GM12878 (cell line): ENCODE measurements around the gene TRPV5. TPM values are rescaled to one million over a fixed set of nuclear protein-coding genes. Genes with fewer than 3 reads are reported as not detected.

Experiments
- ATAC-seq: fragments of 200-7000 bp; cut with Tn5 transposase; 3 replicates; pipeline ENCODE4 v1.9.1; 2020; ENCODE audit warnings: mild to moderate bottlenecking, moderate library complexity
- BruUV-seq: library from RNA; stranded (reverse); fragments of 400-500 nt; replicated peaks from 2 replicates; lab custom pipeline; 2021; lab: Mats Ljungman, UMichigan
- CTCF ChIA-PET: fragments of 300-600 bp; sonication (Branson Sonifier 250); formaldehyde crosslinking; extraction: SDS; loops from one replicate; lab custom pipeline; 2021; ENCODE audit warnings: inconsistent platforms; lab: Yijun Ruan, JAX
- POLR2A ChIA-PET: fragments of 350-600 bp; formaldehyde crosslinking; extraction: SDS; loops from one replicate; lab custom pipeline; 2021; ENCODE audit warnings: inconsistent platforms; lab: Charles Lee
- RAD21 ChIA-PET: fragments of 300-600 bp; sonication (Branson Sonifier 250); formaldehyde crosslinking; loops from one replicate; lab custom pipeline; 2023; ENCODE audit warnings: antibody characterized with exemption; ENCODE audit not compliant: unreplicated experiment; lab: Charles Lee
- SMC1A ChIA-PET: fragments of 300-600 bp; sonication (Branson Sonifier 250); formaldehyde crosslinking; loops from one replicate; lab custom pipeline; 2023; ENCODE audit not compliant: unreplicated experiment, uncharacterized antibody; lab: Charles Lee
- DNase-seq: peaks from one replicate; pipeline ENCODE4 v3.0.0-alpha.2; 2011; ENCODE audit warnings: low read depth, low spot score
- FAIRE-seq: peaks from 3 replicates; lab custom pipeline; 2011; peaks lifted over from hg19 to GRCh38; lab: Jason Lieb, UNC
- H2AFZ ChIP-seq: 2 replicates; pipeline ENCODE4 v1.6.0; 2011; ENCODE audit warnings: low read depth, low read length, control low read depth; ENCODE audit not compliant: control insufficient read depth
- H3K27ac ChIP-seq: 2 replicates; pipeline ENCODE4 v1.5.1; 2011; ENCODE audit warnings: control low read depth; ENCODE audit not compliant: control insufficient read depth, insufficient read depth
- H3K27me3 ChIP-seq, 2 experiments: replicated peaks in 1 of 2; 2 replicates each; pipeline versions ENCODE4 v1.6.0 to v1.6.1; 2011; ENCODE audit warnings: low read length in 1 of 2; ENCODE audit not compliant: control insufficient read depth in 2 of 2, insufficient read depth in 2 of 2
- H3K36me3 ChIP-seq, 2 experiments: 2 replicates each; pipeline ENCODE4 v1.5.1; 2011; ENCODE audit warnings: low read length in 1 of 2; ENCODE audit not compliant: control insufficient read depth in 2 of 2, insufficient read depth in 2 of 2
- H3K4me1 ChIP-seq: 2 replicates; pipeline ENCODE4 v1.6.1; 2011; ENCODE audit warnings: mild to moderate bottlenecking, low read length, moderate library complexity, mixed read lengths; ENCODE audit not compliant: control insufficient read depth, insufficient read depth
- H3K4me2 ChIP-seq: 2 replicates; pipeline ENCODE4 v1.6.0; 2011; ENCODE audit warnings: control low read depth; ENCODE audit not compliant: control insufficient read depth, insufficient read depth
- H3K4me3 ChIP-seq: fragments of 200-600 bp; sonication (generic); 2 replicates; pipeline ENCODE4 v1.5.1; 2016
- H3K79me2 ChIP-seq: 2 replicates; pipeline ENCODE4 v1.6.0; 2011; ENCODE audit warnings: low read length; ENCODE audit not compliant: control insufficient read depth, insufficient read depth
- H3K9ac ChIP-seq: 2 replicates; pipeline ENCODE4 v1.8.0; 2011; ENCODE audit warnings: low read length, control low read depth, mixed read lengths; ENCODE audit not compliant: control insufficient read depth, insufficient read depth
- H3K9me3 ChIP-seq: replicated peaks from 3 replicates; pipeline ENCODE4 v1.5.1; 2011; ENCODE audit warnings: mild to moderate bottlenecking, low read length; ENCODE audit not compliant: control insufficient read depth, insufficient read depth
- H4K20me1 ChIP-seq: 2 replicates; pipeline ENCODE4 v1.6.0; 2011; ENCODE audit not compliant: control insufficient read depth, insufficient read depth
- GABPA ChIP-seq: IDR thresholded peaks from 2 replicates; pipeline ENCODE4 v1.6.1; 2014; ENCODE audit warnings: antibody characterized with exemption, low read depth, mild to moderate bottlenecking, inconsistent platforms
- HSF1 ChIP-seq: fragments of 150-350 bp; IDR thresholded peaks from 2 replicates; pipeline ENCODE4 v1.6.1; 2014; ENCODE audit warnings: mild to moderate bottlenecking, low read depth, low read length
- IKZF1 ChIP-seq: fragments of 450-650 bp; conservative IDR thresholded peaks from 2 replicates; pipeline ENCODE4 v1.6.1; 2017; ENCODE audit warnings: antibody characterized with exemption, mild to moderate bottlenecking
- IRF5 ChIP-seq: fragments of 450-650 bp; IDR thresholded peaks from 2 replicates; pipeline ENCODE4 v1.6.1; 2017; ENCODE audit warnings: borderline replicate concordance
- KAT2A ChIP-seq: conservative IDR thresholded peaks from 2 replicates; pipeline ENCODE4 v1.6.1; 2011; ENCODE audit warnings: low read depth, low read length; ENCODE audit not compliant: control insufficient read depth
- MAX ChIP-seq: IDR thresholded peaks from 2 replicates; pipeline ENCODE4 v1.6.1; 2012; ENCODE audit warnings: low read depth, low read length, improper control_type of control experiment
- MYB ChIP-seq: fragments of 150-350 bp; IDR thresholded peaks from 2 replicates; pipeline ENCODE4 v1.6.1; 2014; ENCODE audit warnings: mild to moderate bottlenecking, low read depth, low read length, borderline replicate concordance
- NFIC ChIP-seq: IDR thresholded peaks from 2 replicates; pipeline ENCODE4 v1.6.1; 2012; ENCODE audit warnings: low read depth, mild to moderate bottlenecking, inconsistent platforms, low read length, moderate library complexity
- NR2F1 ChIP-seq: fragments of 450-650 bp; conservative IDR thresholded peaks from 2 replicates; pipeline ENCODE4 v1.6.1; 2017; ENCODE audit warnings: mild to moderate bottlenecking
- SP1 ChIP-seq: IDR thresholded peaks from one replicate; pipeline ENCODE4 v1.6.1; 2011; ENCODE audit warnings: low read depth, low read length
- SRF ChIP-seq, 2 experiments: IDR thresholded peaks; 2 replicates each; pipeline ENCODE4 v1.6.1; 2011; ENCODE audit warnings: low read depth in 2 of 2, low read length in 2 of 2, mild to moderate bottlenecking in 1 of 2, moderate library complexity in 1 of 2
- SUZ12 ChIP-seq: fragments of 200-600 bp; sonication (generic); IDR thresholded peaks from one replicate; pipeline ENCODE4 v1.6.1; 2018; ENCODE audit warnings: antibody characterized with exemption, mild to moderate bottlenecking; ENCODE audit not compliant: unreplicated experiment
- TCF7 ChIP-seq: IDR thresholded peaks from 2 replicates; pipeline ENCODE4 v1.6.1; 2014; ENCODE audit warnings: antibody characterized with exemption, borderline replicate concordance
- USF2 ChIP-seq: IDR thresholded peaks from 2 replicates; pipeline ENCODE4 v1.6.1; 2011; ENCODE audit warnings: low read depth, low read length, improper control_type of control experiment, borderline replicate concordance
- YBX1 ChIP-seq: fragments of 450-650 bp; IDR thresholded peaks from 2 replicates; pipeline ENCODE4 v1.6.1; 2016; ENCODE audit warnings: antibody characterized with exemption
- ZBTB40 ChIP-seq: fragments of 450-650 bp; IDR thresholded peaks from 2 replicates; pipeline ENCODE4 v1.6.1; 2016; ENCODE audit warnings: mild to moderate bottlenecking, moderate library complexity, borderline replicate concordance
- ZNF622 ChIP-seq: fragments of 450-650 bp; IDR thresholded peaks from 2 replicates; pipeline ENCODE4 v1.6.1; 2017; ENCODE audit warnings: mild to moderate bottlenecking, inconsistent platforms
- whole genome bisulfite sequencing: methylation state at CpG from one replicate; pipeline ENCODE4 v1.1.6; 2016; ENCODE audit warnings: low lambda C conversion rate; ENCODE audit not compliant: insufficient replicate concordance, insufficient coverage; ENCODE audit errors: missing lambda C conversion rate; 5-methylcytosine and 5-hydroxymethylcytosine counted together
- in situ Hi-C: fragments of 300-500 bp; cut with MboI; formaldehyde crosslinking; loops from 9 replicates; pipeline ENCODE4 v1.14.3; 2018; ENCODE audit warnings: mixed read lengths
- intact Hi-C: fragments of 100-400 bp; cut with micrococcal nuclease; formaldehyde crosslinking; loops from one replicate; pipeline ENCODE4 v1.14.2; 2022; ENCODE audit not compliant: unreplicated experiment
- polyA plus RNA-seq, 11 experiments: library from polyadenylated mRNA; depleted of rRNA in 4 of 11; unstranded in 6 of 11; stranded (reverse) in 5 of 11; fragments of >200 nt; fragmentation: Nextera tagmentation in 4 of 11; fragmentation: Illumina TruSeq in 1 of 11; extraction: Ambion mirVana in 4 of 11; extraction: Trizol in 1 of 11; gene quantifications; 1 replicate in 1 of 11; 2 replicates in 10 of 11; pipeline versions ENCODE4 v1.2.1 to v1.2.3, GENCODE V29; 2011 to 2016; ENCODE audit warnings: inconsistent platforms in 2 of 11, missing spikeins in 2 of 11, low read depth in 1 of 11
- total RNA-seq, 4 experiments: library from RNA; depleted of rRNA in 3 of 4; stranded (reverse); fragments of >200 nt in 3 of 4; fragmentation: Illumina TruSeq in 1 of 4; extraction: Trizol in 1 of 4; gene quantifications; 2 replicates each; pipeline versions ENCODE4 v1.2.1 to v1.2.3, GENCODE V29; 2013 to 2021

Gene TRPV5
- total and polyA plus RNA-seq, 10 of the 15 experiments (the other 5 are each of a cell fraction or from before 2014, with no cell fraction given), result not detected

GRCh38 chr7:142918901-142919300, 14.6 kb downstream of the TRPV5 start:
- intact Hi-C loops (no loop called here), in situ Hi-C loops (no loop called here)
- H3K27ac ChIP-seq, result no peak overlapping the region
- no peaks in the 10 kb centered on the region for H4K20me1 ChIP-seq
- no peak overlapping the region for H3K9ac ChIP-seq
- ChIA-PET SMC1A (no interaction called here), RAD21 (no interaction called here), POLR2A (no interaction called here), CTCF (interaction anchor here (1.4 to 2.8 kb wide), 2 partner anchors 84 to 287 kb away, joined by 3 to 7 read pairs; no protein-coding TSS in a partner anchor)
- no peaks in the 10 kb centered on the region for H3K4me1 ChIP-seq
- H3K27me3 ChIP-seq, result peaks cover 0 to 3% of the 10 kb centered on the region in 2 experiments; a peak in 2 of 4 replicates
- no peak for TF ChIP-seq KAT2A
- no peak for TF ChIP-seq NR2F1
- TF ChIP-seq IRF5, result no peak
- TF ChIP-seq ZBTB40, result no peak
- no peak for TF ChIP-seq SRF (IDR thresholded peaks at IDR 0.05; ENCODE audit: low read depth in 2 of 2, low read length in 2 of 2)
- no peak for TF ChIP-seq IKZF1
- TF ChIP-seq GABPA, result no peak
- TF ChIP-seq MYB, result no peak
- no peak for TF ChIP-seq SUZ12
- TF ChIP-seq TCF7, result no peak
- no peak for TF ChIP-seq USF2
- TF ChIP-seq NFIC, result no peak
- no peak for TF ChIP-seq YBX1
- TF ChIP-seq ZNF622, result no peak
- no peak for TF ChIP-seq HSF1
- no peak for TF ChIP-seq MAX
- no peak for TF ChIP-seq SP1
- no peak overlapping the region for H3K4me3 ChIP-seq
- no peak overlapping the region for H3K4me2 ChIP-seq
- no peak for ATAC-seq
- no peaks in the 10 kb centered on the region for H3K36me3 ChIP-seq
- no peak overlapping the region for H2AFZ ChIP-seq
- BruUV-seq, result no TSS peak
- 7% methylated on average over 2 of the region's 2 CpGs for WGBS
- FAIRE-seq, result no peak
- no peaks in the 10 kb centered on the region for H3K9me3 ChIP-seq
- no peak for DNase-seq
- H3K79me2 ChIP-seq, result no peaks in the 10 kb centered on the region
